ENCODE data around the gene RHBDD2.
"Not testable (repeated sequence)": the region's sequence is repeated elsewhere in the genome, so short reads cannot be mapped to it uniquely, and the experiment has no call there.

Gene RHBDD2

DNA sequence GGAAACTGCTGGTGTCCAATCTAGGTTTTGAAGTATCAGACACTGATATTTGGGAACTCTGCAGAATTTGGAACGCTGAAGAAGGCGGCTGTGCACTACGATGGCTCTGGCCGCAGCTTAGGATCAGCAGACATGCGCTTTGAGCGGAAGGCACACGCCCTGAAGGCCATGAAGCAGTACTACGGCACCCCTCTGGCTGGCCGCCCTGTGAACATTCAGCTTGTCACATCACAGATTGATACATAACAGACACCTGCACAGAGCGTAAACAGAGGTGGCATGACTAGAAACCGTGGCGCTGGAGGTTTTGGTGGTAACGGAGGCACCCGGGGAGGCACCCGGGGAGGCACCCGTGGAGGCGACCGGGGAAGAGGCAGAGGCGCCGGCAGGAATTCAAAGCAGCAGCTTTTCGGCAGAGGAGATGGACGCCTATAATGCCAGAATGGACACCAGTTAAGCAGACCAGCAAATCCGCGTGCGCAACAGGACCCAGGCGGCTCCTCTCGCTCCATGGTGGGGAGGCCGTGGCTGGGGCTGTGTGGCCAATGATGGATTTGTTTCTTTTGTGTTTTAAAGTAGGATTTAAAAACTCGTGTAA is 43.0 kb upstream of the RHBDD2 start:
- no CpG with 5 or more reads among the region's 29 CpGs for WGBS, 2 donors (ENCODE audit: extremely low coverage in 2 of 2, insufficient read length in 2 of 2, insufficient replicate concordance in 1 of 2)
- no peaks in the 10 kb centered on the region for H3K27me3 ChIP-seq (ENCODE audit: control insufficient read depth in 3 of 3, insufficient read depth in 3 of 3, low read depth in 1 of 3, low read length in 3 of 3)
- H4K8ac ChIP-seq (ENCODE audit: low read depth, low read length) = no peak overlapping the region
- no peak overlapping the region for H3K4me3 ChIP-seq (ENCODE audit: low read length in 2 of 2)
- no peak overlapping the region for H2BK12ac ChIP-seq (ENCODE audit: low read length)
- no peak overlapping the region for H2BK5ac ChIP-seq (ENCODE audit: low read length)
- H3K23ac ChIP-seq (ENCODE audit: low read depth, low read length, poor library complexity) = no peak overlapping the region
- no peak overlapping the region for H2AK5ac ChIP-seq (ENCODE audit: low read depth, low read length)
- no peak for DNase-seq (ENCODE audit: low spot score)
- no peaks in the 10 kb centered on the region for H3K9me3 ChIP-seq (replicated peaks in 1 of 2; ENCODE audit: control insufficient read depth in 2 of 2, insufficient read depth in 1 of 2, low read depth in 1 of 2, low read length in 2 of 2)
- no peak overlapping the region for H2BK15ac ChIP-seq (ENCODE audit: low read length)
- H3K27ac ChIP-seq (replicated peaks; ENCODE audit: low read length) = no peak overlapping the region
- H3K14ac ChIP-seq (ENCODE audit: low read length) = no peak overlapping the region
- H3K4ac ChIP-seq (ENCODE audit: low read length) = no peak overlapping the region
- no peak overlapping the region for H2BK120ac ChIP-seq (ENCODE audit: low read depth, low read length)
- no peaks in the 10 kb centered on the region for H3K36me3 ChIP-seq (replicated peaks in 1 of 2; ENCODE audit: control insufficient read depth in 2 of 2, insufficient read depth in 2 of 2, low read length in 2 of 2)
- no peak overlapping the region for H3K4me2 ChIP-seq (ENCODE audit: insufficient read depth, low read length, poor library complexity, severe bottlenecking)
- no peaks in the 10 kb centered on the region for H3K4me1 ChIP-seq (ENCODE audit: control insufficient read depth in 2 of 2, insufficient read depth in 1 of 2, low read depth in 1 of 2, low read length in 2 of 2)
- H3K18ac ChIP-seq (ENCODE audit: low read length) = peak overlapping the region; percentile 48
- peak overlapping the region; percentile 9 for H3K9ac ChIP-seq (ENCODE audit: low read depth, low read length, poor library complexity)
- H3K79me1 ChIP-seq (ENCODE audit: low read depth, low read length) = no peaks in the 10 kb centered on the region
- no peak overlapping the region for H4K91ac ChIP-seq (ENCODE audit: low read depth, low read length, poor library complexity)
- no peak overlapping the region for H2AFZ ChIP-seq (ENCODE audit: low read length)

DNA sequence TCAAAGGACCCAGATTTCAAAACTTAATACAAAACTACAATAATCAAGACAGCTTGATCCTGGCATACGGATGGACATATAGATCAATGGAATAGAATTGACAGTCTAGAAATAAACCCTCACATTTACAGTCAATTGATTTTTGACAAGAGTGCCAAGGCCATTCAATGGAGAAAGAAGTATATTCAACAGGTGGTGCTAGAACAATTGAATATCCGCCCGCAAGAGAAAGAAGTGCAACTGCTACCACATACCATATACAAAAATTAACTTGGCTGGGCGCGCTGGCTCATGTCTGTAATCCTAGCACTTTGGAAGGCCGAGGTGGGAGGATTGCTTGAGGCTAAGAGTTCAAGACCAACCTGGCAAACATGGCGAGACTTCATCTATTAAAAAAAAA is 42.0 kb upstream of the RHBDD2 start:
- Histone ChIP-seq H3K36me3 (replicated peaks in 1 of 2; ENCODE audit: control insufficient read depth in 2 of 2, insufficient read depth in 2 of 2, low read length in 2 of 2) (no peaks in the 10 kb centered on the region), H2AK5ac (ENCODE audit: low read depth, low read length) (no peak overlapping the region), H2BK5ac (ENCODE audit: low read length) (no peak overlapping the region), H3K14ac (ENCODE audit: low read length) (no peak overlapping the region), H4K8ac (ENCODE audit: low read depth, low read length) (no peak overlapping the region), H4K91ac (ENCODE audit: low read depth, low read length, poor library complexity) (no peak overlapping the region), H3K9ac (ENCODE audit: low read depth, low read length, poor library complexity) (no peak overlapping the region), H2AFZ (ENCODE audit: low read length) (no peak overlapping the region), H3K27me3 (ENCODE audit: control insufficient read depth in 3 of 3, insufficient read depth in 3 of 3, low read depth in 1 of 3, low read length in 3 of 3) (no peaks in the 10 kb centered on the region), H3K18ac (ENCODE audit: low read length) (no peak overlapping the region), H3K79me1 (ENCODE audit: low read depth, low read length) (no peaks in the 10 kb centered on the region), H2BK15ac (ENCODE audit: low read length) (no peak overlapping the region), H2BK12ac (ENCODE audit: low read length) (no peak overlapping the region), H3K23ac (ENCODE audit: low read depth, low read length, poor library complexity) (no peak overlapping the region), H3K4me3 (ENCODE audit: low read length in 2 of 2) (no peak overlapping the region), H3K4me2 (ENCODE audit: insufficient read depth, low read length, poor library complexity, severe bottlenecking) (no peak overlapping the region), H2BK120ac (ENCODE audit: low read depth, low read length) (no peak overlapping the region), H3K4ac (ENCODE audit: low read length) (no peak overlapping the region), H3K4me1 (ENCODE audit: control insufficient read depth in 2 of 2, insufficient read depth in 1 of 2, low read depth in 1 of 2, low read length in 2 of 2) (no peaks in the 10 kb centered on the region), H3K9me3 (replicated peaks in 1 of 2; ENCODE audit: control insufficient read depth in 2 of 2, insufficient read depth in 1 of 2, low read depth in 1 of 2, low read length in 2 of 2) (no peaks in the 10 kb centered on the region), H3K27ac (replicated peaks; ENCODE audit: low read length) (no peak overlapping the region)
- no CpG with 5 or more reads among the region's 7 CpGs for WGBS, 2 donors (ENCODE audit: extremely low coverage in 2 of 2, insufficient read length in 2 of 2, insufficient replicate concordance in 1 of 2)
- no peak for DNase-seq (ENCODE audit: low spot score)

GRCh38 chr7:75838281-75838930 is 40.4 kb upstream of the RHBDD2 start:
- not testable (repeated sequence) for H4K8ac ChIP-seq (ENCODE audit: low read depth, low read length); H3K4ac ChIP-seq (ENCODE audit: low read length); H3K27me3 ChIP-seq (ENCODE audit: control insufficient read depth in 3 of 3, insufficient read depth in 3 of 3, low read depth in 1 of 3, low read length in 3 of 3); H3K23ac ChIP-seq (ENCODE audit: low read depth, low read length, poor library complexity); H3K36me3 ChIP-seq (replicated peaks in 1 of 2; ENCODE audit: control insufficient read depth in 2 of 2, insufficient read depth in 2 of 2, low read length in 2 of 2); H2BK12ac ChIP-seq (ENCODE audit: low read length); H2AK5ac ChIP-seq (ENCODE audit: low read depth, low read length); H2AFZ ChIP-seq (ENCODE audit: low read length); H2BK5ac ChIP-seq (ENCODE audit: low read length); H3K18ac ChIP-seq (ENCODE audit: low read length); H2BK15ac ChIP-seq (ENCODE audit: low read length); H3K4me2 ChIP-seq (ENCODE audit: insufficient read depth, low read length, poor library complexity, severe bottlenecking); H3K14ac ChIP-seq (ENCODE audit: low read length); H3K4me1 ChIP-seq (ENCODE audit: control insufficient read depth in 2 of 2, insufficient read depth in 1 of 2, low read depth in 1 of 2, low read length in 2 of 2); H3K9me3 ChIP-seq (replicated peaks in 1 of 2; ENCODE audit: control insufficient read depth in 2 of 2, insufficient read depth in 1 of 2, low read depth in 1 of 2, low read length in 2 of 2); H2BK120ac ChIP-seq (ENCODE audit: low read depth, low read length); H4K91ac ChIP-seq (ENCODE audit: low read depth, low read length, poor library complexity); H3K4me3 ChIP-seq (ENCODE audit: low read length in 2 of 2); DNase-seq (ENCODE audit: low spot score); H3K79me1 ChIP-seq (ENCODE audit: low read depth, low read length); H3K9ac ChIP-seq (ENCODE audit: low read depth, low read length, poor library complexity); H3K27ac ChIP-seq (replicated peaks; ENCODE audit: low read length)
- 100% methylated on average over 3 of the region's 14 CpGs; no CpG with 5 or more reads in 1 of the 2 donors for WGBS, 2 donors (ENCODE audit: extremely low coverage in 2 of 2, insufficient read length in 2 of 2, insufficient replicate concordance in 1 of 2)

GRCh38 chr7:75840029-75840428 is 38.8 kb upstream of the RHBDD2 start:
- no peak overlapping the region for H4K91ac ChIP-seq (ENCODE audit: low read depth, low read length, poor library complexity)
- no peak overlapping the region for H2BK120ac ChIP-seq (ENCODE audit: low read depth, low read length)
- no CpG with 5 or more reads among the region's 3 CpGs for WGBS, 2 donors (ENCODE audit: extremely low coverage in 2 of 2, insufficient read length in 2 of 2, insufficient replicate concordance in 1 of 2)

More at GRCh38 chr7:75840029-75840428, 38.8 kb upstream of the RHBDD2 start:
- no peak overlapping the region for H2BK5ac ChIP-seq (ENCODE audit: low read length)
- H3K14ac ChIP-seq (ENCODE audit: low read length) = no peak overlapping the region
- no peak overlapping the region for H2AK5ac ChIP-seq (ENCODE audit: low read depth, low read length)
- no peaks in the 10 kb centered on the region for H3K4me1 ChIP-seq (ENCODE audit: control insufficient read depth in 2 of 2, insufficient read depth in 1 of 2, low read depth in 1 of 2, low read length in 2 of 2)
- H3K9me3 ChIP-seq (replicated peaks in 1 of 2; ENCODE audit: control insufficient read depth in 2 of 2, insufficient read depth in 1 of 2, low read depth in 1 of 2, low read length in 2 of 2) = no peaks in the 10 kb centered on the region
- H3K4ac ChIP-seq (ENCODE audit: low read length) = no peak overlapping the region
- H3K4me2 ChIP-seq (ENCODE audit: insufficient read depth, low read length, poor library complexity, severe bottlenecking) = no peak overlapping the region
- no peak overlapping the region for H3K27ac ChIP-seq (replicated peaks; ENCODE audit: low read length)
- H2BK12ac ChIP-seq (ENCODE audit: low read length) = no peak overlapping the region
- no peak overlapping the region for H3K23ac ChIP-seq (ENCODE audit: low read depth, low read length, poor library complexity)
- no peak for DNase-seq (ENCODE audit: low spot score)
- no peaks in the 10 kb centered on the region for H3K27me3 ChIP-seq (ENCODE audit: control insufficient read depth in 3 of 3, insufficient read depth in 3 of 3, low read depth in 1 of 3, low read length in 3 of 3)
- H2BK15ac ChIP-seq (ENCODE audit: low read length) = no peak overlapping the region
- H3K9ac ChIP-seq (ENCODE audit: low read depth, low read length, poor library complexity) = no peak overlapping the region
- no peaks in the 10 kb centered on the region for H3K79me1 ChIP-seq (ENCODE audit: low read depth, low read length)
- no peak overlapping the region for H2AFZ ChIP-seq (ENCODE audit: low read length)
- no peak overlapping the region for H3K4me3 ChIP-seq (ENCODE audit: low read length in 2 of 2)
- H3K36me3 ChIP-seq (replicated peaks in 1 of 2; ENCODE audit: control insufficient read depth in 2 of 2, insufficient read depth in 2 of 2, low read length in 2 of 2) = no peaks in the 10 kb centered on the region
- no peak overlapping the region for H3K18ac ChIP-seq (ENCODE audit: low read length)
- no peak overlapping the region for H4K8ac ChIP-seq (ENCODE audit: low read depth, low read length)

Data from neuronal stem cell (in vitro differentiated cells).